Measurements from ENCODE around the gene MACF1.

GRCh38 chr1:39394059-39394458 is 189.6 kb downstream of the MACF1 start:
- TF ChIP-seq CTCF (IDR thresholded peaks at IDR 0.05; ENCODE audit: low read depth, low read length) (no peak), POLR2A (IDR thresholded peaks at IDR 0.05; ENCODE audit: extremely low read depth, insufficient read length) (no peak), MAX (IDR thresholded peaks at IDR 0.05; ENCODE audit: low read depth, low read length) (no peak)

Data from NB4 (cell line).